ENCODE results near the gene PLXNA3.

The PLXNA3 gene

GRCh38 chrX:154483325-154483724 is 25.2 kb downstream of the PLXNA3 start:
- Histone ChIP-seq H3K36me3 (peaks cover 0 to 19% (median 6%) of the 10 kb centered on the region in 3 donors), H3K4me3 (no peak overlapping the region), H3K4me1 (peaks cover 0 to 25% (median 9%) of the 10 kb centered on the region in 4 donors), H3K27ac (no peak overlapping the region), H3K27me3 (no peaks in the 10 kb centered on the region), H3K9me3 (no peaks in the 10 kb centered on the region)
- no peak for DNase-seq
- intact Hi-C loops (cut with DNase I; ENCODE audit: low total_unique reads) = no loop called here
- TF ChIP-seq CTCF (IDR thresholded peaks at IDR 0.05) = no peak

DNA sequence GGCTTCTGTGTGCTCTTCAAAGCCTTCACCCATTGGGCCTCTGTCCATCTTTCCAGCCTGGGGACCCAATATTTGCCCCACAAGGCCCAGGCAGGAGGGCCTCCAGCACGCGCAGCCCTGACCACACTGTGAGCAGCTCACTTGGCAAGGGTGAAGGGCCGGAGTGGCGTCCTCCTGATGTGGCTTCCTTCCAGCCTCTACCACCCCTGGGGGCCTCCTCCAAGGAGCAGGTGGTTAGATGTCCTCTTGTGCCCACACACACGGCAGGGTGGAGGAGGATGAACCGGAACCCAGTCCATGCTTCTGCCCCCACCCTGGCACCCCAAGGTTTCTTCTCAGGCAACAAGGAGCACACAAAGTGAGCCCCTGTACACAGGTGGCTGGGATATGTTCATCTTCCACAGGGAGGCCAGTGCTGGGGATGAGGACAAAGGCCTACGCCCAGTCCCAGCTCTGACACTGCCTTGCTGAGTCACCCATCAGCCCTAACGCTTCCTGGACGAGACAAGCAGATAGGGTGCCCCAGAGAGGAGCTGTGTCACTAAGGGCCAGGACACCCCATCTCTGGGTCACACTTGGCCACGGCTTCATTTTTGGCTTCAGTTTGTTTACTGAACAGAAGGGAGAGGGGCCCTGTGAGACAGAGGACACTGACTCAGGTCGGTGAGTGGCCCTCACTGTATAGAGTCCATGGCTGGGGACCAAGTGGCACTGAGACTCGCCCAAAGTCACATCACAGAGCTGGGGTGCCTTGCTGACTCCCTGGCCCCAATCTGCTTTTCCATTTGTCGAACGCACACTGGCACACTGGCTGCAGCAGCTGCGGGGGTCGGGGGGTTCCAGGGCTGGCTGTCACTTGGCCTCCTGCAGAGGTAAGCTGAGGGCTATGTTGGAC is 26.4 kb downstream of the PLXNA3 start:
- H3K36me3 ChIP-seq = peaks cover 0 to 19% (median 6%) of the 10 kb centered on the region in 3 donors
- no peak overlapping the region for H3K4me3 ChIP-seq
- H3K27me3 ChIP-seq = no peaks in the 10 kb centered on the region
- H3K27ac ChIP-seq = no peak overlapping the region
- peaks cover 0 to 32% (median 19%) of the 10 kb centered on the region in 4 donors for H3K4me1 ChIP-seq
- no peak for TF ChIP-seq CTCF (IDR thresholded peaks at IDR 0.05)
- intact Hi-C loops (cut with DNase I; ENCODE audit: low total_unique reads) = no loop called here
- DNase-seq = no peak
- H3K9me3 ChIP-seq = no peaks in the 10 kb centered on the region

DNA sequence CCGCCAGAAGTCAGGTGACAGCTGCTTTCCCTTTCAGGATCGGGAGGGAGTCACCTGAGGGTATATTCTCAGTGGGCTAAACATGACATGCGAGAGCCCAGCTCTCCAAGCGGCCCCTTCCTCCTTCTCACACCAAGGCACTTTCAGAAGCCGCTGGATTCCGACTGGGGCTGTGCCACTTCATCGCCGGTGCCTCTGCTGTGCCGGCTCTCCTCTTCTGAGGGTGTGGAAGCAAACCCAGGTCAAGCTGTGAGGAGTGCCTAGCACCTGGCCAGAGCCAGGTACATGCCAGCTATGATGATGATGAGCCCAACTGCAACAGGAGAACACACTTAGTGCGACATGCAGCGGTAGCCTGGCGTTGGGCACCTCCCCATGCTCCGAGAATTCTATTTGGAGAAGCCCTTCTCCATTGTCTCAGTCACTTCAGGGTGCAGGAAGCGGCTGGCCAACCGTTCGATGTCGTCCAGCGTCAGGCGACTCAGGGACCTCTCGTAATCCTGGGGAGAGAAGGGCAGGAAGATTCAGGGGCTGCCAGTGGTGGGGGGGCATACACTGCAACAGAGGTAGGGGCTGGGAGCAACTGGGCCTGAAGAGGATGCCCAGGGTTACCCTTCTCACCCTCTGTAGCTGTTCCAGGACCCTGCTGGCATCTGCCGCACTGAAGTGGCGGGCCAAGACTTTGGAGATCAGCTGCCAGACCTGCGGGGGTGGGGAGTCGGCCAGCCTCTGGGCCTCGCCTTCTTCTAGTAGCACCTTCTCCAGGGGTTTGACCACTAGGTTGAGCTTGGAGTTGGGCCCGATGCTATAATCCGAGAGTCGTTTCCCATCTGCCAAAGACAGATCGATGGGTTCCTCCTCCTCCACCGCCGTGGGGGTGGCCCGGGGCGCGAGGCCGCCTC is 27.3 kb downstream of the PLXNA3 start:
- no peak for TF ChIP-seq CTCF (IDR thresholded peaks at IDR 0.05)
- Histone ChIP-seq H3K27me3 (no peaks in the 10 kb centered on the region), H3K4me1 (peaks cover 0 to 35% (median 20%) of the 10 kb centered on the region in 4 donors), H3K4me3 (peak overlapping the region; percentile 76 to 84), H3K9me3 (no peaks in the 10 kb centered on the region), H3K27ac (peak overlapping the region; percentile 76 to 82), H3K36me3 (peaks cover 0 to 19% (median 6%) of the 10 kb centered on the region in 3 donors)
- intact Hi-C loops (cut with DNase I; ENCODE audit: low total_unique reads) = no loop called here
- no peak for DNase-seq

DNA sequence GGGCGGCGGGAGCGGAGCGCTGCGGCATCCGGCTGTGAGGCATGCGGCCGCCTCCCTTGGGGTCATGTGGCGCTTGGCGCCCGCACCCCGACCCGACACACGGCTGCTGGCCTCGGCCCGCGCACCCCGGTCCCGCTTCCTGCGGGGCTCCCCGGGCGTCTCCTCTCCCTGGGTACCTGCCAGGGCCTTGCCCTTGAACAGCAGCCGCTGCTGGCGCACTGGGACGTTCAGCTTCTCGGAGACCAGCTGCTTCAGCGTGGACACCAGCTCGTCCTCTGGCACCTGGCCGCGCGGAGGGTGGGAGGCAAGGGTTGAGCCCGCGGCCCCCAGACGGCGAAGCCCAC is 27.9 kb downstream of the PLXNA3 start:
- no peaks in the 10 kb centered on the region for H3K27me3 ChIP-seq
- peak overlapping the region; percentile 76 to 84 for H3K4me3 ChIP-seq
- peaks cover 0 to 19% (median 6%) of the 10 kb centered on the region in 3 donors for H3K36me3 ChIP-seq
- no peak for DNase-seq
- peaks cover 0 to 36% (median 20%) of the 10 kb centered on the region in 4 donors for H3K4me1 ChIP-seq
- H3K27ac ChIP-seq = peak overlapping the region; percentile 76 to 82
- no peak for TF ChIP-seq CTCF (IDR thresholded peaks at IDR 0.05)
- H3K9me3 ChIP-seq = no peaks in the 10 kb centered on the region
- intact Hi-C loops (cut with DNase I; ENCODE audit: low total_unique reads) = no loop called here

DNA sequence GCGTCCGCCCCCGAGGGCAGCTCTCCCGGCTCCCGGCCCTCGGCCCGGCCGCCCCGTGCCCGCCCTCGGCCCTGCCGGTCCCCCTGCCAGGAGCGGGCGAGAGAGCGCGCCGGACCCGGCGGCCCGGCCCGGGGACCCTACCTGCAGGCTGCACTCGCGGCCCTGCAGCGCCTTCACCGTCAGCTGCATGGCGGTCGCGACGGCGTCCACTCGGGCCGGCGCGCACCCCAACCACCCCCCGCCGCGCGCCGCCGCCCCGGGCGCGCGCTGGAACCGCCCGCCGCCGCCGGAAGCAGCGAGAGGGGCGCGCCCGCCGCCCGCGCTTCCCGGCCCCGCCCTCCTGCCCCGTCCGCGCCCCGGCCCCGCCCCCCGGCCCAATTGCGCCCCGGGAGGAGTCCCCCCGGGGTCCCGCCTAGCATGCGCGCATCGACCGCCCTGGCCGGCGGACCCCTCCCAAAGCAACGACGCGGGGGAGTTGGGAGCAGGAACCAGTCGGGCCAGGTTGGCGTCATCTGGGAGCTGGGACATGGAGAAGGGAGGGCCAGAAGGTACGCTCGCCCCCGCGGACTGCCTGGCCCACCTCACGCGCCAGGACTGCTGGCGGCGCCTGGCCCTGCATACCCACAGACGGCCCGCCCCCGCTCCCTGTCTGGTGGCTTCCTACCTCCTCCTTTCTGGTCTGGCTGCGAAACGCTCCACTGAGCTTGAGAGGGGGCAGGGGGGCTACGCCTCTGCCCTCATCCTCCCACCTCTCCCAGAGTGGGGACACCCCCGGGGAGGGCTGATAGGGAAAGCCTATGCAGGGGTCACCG is 28.5 kb downstream of the PLXNA3 start, which contains the start of gene UBL4A:
UBL4A (minus strand) TSS at position 220 of the 812 bp plus-strand sequence; CDS start at position 189, 31 bp downstream.
- DNase-seq = peak; percentile 49 to 83
- no peak for TF ChIP-seq CTCF (IDR thresholded peaks at IDR 0.05)
- Histone ChIP-seq H3K4me3 (peak within 1 kb of the TSS; percentile 76 to 84), H3K9me3 (no peaks in the 10 kb centered on the region), H3K27ac (peak within 1 kb of the TSS; percentile 76 to 86), H3K4me1 (peaks cover 0 to 39% (median 21%) of the 10 kb centered on the region in 4 donors), H3K36me3 (peaks cover 0 to 19% (median 6%) of the 10 kb centered on the region in 3 donors), H3K27me3 (no peaks in the 10 kb centered on the region)
- intact Hi-C loops (cut with DNase I; ENCODE audit: low total_unique reads) = no loop called here
